ENCODE measurements around the gene SMPD3.

SMPD3 gene

DNA sequence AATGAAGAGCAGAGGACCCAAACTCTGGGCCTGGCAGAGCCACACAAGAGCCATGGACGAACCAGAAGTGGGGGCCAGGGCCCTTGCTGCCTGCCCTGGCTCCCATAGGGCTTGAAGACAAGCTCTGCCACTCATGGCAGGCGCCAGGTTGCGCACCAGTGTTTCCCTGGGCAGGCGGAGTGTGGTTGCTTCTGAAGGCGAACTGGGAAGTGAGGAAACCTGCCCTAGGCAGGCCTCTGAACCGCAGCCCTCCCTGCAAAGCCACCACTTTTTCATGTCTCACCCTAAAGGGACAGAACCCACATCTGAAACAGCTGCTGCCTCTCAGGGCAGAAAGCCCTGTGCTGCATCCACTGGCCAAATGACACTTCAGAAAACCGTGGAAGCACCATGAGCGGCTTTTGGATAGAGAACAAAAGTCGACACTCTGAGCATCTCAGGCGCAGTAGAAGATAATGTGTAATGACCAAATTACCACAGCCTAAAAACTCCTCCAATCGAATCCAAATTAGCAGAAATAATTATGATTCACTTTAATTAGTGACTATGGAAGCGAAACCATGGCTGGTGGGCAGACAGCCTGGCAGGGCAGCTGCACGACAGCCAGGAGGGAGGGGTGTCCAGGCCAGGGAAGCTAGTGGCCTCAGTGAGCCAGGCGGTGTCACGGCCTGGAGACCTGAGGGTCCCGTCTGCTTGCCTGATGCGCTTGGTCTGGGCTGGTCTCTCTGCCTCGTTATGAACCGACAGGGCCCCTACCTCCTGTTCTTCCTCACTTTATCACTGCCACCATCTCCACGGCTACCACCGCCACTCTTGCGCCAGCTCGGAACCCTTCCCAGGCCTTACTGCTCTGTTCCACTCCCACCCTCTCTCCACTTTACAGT is 78.4 kb downstream of the SMPD3 start:
- DNase-seq (ENCODE audit: low read depth in 2 of 2), result no peak

DNA sequence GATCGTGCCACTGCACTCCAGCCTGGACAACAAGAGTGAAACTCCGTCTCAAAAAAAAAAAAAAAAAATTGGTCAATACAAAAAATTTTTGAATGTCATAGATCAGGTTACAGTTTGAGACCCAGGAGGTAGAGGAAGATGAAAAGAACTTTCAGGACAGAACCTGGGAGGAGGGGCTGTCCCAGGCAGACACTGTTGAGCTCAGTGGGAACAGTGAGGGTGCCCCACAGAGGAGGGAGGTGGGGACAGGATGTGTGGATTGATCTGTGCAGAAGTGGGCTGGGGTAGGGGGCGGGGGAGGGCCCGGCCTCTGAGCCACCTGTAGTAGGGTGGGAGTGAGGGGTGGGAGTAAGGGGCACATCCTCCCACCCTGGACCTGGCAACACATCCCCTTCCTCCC is 79.1 kb downstream of the SMPD3 start:
- no peak for DNase-seq (ENCODE audit: low read depth in 2 of 2)

DNA sequence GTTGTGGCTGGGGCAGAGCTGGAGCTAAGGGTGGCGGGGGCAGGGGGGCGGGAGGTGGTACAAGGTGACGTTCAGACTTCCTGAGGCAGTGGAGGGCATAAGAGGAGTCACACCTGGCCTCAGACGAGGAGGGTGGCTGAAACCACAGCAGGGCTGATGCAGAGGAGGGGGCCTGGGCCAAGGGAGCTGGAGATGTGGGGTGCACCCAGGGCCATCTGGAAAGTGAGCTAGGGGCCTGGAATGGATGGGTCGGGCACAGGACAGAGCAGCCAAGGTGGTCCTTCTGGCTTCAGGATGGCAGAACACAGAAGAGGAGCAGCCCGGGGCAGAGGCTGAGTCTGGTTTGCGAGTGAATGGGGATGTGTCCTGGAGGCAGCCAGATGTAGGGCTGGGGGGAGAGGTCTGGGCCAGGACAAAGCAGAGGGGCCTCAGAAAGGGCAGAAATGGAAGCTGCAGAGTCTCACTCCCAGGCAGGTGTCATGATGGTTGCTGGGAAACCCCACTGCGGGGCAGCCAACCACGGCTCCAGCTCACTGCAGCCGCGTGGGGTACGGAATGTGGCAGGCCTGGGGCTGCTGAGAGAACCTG is 79.9 kb downstream of the SMPD3 start:
- DNase-seq (ENCODE audit: low read depth in 2 of 2), result no peak

DNA sequence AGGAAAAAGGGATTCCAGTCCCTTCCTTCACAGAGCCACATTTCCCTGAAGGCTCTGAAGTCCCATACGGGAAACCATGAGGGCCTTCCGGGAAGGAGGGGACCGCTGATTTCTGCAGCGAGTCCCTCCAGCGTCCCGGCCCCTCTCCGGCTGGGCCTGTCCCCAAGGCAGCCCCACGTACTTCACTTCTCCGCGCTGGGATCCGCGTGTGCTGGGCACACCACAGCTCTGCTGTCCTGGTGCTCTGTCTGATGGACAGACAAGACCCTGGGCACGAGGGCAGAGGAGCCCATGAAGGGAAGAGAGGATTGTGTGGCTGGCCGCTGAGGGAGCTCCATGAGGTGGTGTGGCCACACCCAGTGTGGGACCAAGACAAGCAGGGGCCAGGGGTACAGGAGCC is 80.4 kb downstream of the SMPD3 start:
- no peak for DNase-seq (ENCODE audit: low read depth in 2 of 2)

DNA sequence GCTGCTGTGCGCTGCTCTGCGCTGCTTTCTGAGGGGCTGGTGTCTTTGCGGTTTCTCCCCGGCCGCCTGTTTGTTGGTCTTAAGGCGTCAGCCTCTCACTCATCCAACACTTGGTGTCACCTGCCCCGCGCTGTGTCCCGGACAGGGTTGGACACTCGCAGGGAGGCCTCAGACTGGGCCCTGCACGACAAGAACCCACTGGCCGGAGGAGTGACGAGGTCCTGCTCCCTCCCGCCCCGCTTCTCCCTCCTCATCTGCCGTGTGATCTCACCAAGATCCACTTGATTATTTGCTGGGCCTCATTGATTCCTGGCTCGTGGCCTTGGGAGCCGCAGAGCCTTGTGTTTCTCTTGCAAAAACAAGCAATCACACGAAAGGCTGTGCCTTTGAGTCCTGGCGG is 80.9 kb downstream of the SMPD3 start:
- no peak for DNase-seq (ENCODE audit: low read depth in 2 of 2)

DNA sequence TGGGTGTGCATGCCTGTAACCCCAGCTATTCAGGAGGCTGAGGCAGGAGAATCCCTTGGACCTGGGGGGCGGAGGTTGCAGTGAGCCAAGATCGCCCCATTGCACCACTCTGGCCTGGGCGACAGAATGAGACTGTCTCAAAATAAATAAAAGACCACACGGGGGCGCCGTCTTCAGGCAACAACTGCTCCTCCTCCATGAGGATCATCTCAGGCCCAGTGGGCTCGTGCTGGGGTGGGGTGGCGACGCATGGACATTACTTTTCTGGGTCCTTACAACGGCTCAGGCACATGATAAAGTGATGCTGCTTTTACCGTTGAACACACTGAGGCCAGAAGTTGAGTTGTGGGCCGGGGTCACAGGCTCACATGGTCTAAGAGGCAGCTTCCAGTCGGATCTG is 81.3 kb downstream of the SMPD3 start:
- no peak for DNase-seq (ENCODE audit: low read depth in 2 of 2)

DNA sequence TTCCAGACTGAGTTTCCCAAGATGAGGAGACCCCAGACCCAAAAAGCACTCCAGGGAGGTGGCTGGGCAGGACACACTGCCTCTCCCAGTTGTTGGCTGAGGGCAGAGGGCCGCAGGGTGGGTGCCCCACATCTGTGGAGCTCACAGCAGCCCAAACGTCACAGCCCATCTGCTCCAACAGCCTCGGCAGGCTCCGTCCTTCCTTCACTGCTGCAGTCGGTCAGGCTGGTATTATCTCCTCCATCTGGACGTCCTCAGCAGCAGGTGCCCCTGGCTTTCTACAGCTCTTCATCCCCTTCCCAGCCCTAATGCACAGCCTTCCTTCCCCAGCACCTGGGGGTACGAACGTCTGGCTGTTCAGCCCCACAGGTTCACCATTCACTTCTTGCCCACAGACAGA is 82.2 kb downstream of the SMPD3 start:
- DNase-seq (ENCODE audit: low read depth in 2 of 2), result no peak

DNA sequence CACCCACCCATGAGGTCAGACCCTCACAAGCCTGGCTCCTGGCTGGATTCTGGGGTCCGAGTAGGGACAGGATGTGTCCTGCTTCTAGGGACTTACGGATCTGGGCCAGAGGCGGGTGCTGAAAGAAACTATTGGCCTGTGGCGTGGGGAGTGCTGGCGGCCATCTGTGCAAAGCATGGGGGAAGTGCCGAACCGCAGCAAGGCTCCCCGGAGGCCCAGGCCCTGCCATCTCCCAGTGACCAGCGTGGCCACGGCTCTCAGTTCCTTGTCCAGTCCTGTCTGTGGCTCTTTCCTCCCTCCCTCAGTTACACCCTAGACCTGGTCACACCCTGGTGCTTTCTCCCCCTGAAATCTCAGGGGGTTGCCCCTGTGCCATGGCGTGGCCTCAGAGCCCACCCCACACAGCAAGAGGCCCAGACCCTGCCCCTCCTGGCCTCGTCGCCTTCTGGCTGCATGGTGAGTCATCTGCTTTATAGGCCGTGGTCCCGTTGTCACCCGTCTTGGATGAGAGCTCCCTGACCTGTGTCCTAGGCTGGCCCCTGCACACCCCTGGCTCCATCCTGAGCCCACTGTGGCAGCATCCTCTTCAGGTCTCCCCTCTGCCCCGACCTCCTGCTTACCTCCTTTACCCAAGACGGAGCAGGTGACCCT is 83.0 kb downstream of the SMPD3 start:
- no peak for DNase-seq (ENCODE audit: low read depth in 2 of 2)

DNA sequence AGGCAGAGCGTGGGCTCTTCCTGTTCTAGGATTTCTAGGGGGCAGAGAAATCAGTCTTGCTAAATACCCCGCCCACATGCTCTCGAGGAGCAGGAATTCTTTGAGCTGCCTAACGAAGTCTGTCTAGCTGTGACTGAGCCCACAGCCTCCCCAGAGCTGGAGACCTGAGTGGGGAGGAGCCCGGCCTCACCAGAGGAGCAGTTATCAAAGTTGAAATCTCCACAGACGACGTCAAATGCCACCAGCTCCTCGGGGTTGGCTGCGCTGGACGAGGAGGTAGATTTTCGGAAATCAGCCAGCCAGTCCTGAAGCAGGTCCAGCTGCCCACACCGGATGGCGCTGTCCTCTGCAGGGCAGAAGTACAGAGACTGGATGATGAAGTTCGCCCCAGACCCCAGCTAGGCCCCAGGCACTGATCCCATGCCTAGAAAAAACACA is 83.7 kb downstream of the SMPD3 start:
- DNase-seq (ENCODE audit: low read depth in 2 of 2), result no peak

DNA sequence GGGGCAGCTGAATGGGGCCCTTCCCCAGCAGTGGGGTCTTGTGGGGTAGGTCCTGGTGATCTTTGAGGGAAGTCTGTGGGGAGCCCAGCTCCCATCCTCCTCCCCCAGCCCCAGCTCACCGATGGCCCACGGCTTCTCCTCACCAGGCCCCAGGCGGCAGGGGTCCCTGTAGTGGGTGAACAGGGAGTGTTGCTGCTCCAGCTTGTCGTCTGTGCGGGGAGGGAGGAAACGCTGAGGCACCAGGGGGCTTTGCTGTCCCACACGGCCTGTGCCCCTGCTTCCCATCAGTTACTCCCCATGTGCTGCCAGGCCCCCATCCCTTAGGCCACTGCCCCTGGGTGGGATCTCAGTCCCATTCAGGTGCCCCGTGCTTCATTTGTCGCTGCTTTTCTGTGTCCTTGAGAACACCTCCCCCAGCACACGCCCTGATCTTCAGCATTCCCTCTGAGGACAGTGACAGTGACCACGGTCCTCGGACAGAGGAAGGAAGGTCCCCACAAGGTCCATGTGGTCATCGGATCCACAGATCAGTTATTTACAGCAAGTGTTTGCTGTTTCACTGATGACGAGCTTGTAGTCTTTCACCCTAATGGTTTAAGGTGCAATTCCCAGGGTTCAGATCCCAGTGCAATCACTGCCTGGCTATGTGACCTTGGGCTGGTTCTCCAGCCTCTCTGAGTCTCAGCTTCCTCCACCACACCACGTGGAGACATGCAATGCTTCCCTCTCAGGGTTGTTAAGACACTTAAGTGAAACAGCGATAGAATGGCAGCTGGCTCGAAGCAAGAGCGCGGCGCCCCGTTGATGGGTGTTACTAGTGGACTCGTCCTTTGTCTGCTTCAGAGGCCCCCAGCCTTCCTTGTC is 84.4 kb downstream of the SMPD3 start:
- DNase-seq (ENCODE audit: low read depth in 2 of 2), result no peak

DNA sequence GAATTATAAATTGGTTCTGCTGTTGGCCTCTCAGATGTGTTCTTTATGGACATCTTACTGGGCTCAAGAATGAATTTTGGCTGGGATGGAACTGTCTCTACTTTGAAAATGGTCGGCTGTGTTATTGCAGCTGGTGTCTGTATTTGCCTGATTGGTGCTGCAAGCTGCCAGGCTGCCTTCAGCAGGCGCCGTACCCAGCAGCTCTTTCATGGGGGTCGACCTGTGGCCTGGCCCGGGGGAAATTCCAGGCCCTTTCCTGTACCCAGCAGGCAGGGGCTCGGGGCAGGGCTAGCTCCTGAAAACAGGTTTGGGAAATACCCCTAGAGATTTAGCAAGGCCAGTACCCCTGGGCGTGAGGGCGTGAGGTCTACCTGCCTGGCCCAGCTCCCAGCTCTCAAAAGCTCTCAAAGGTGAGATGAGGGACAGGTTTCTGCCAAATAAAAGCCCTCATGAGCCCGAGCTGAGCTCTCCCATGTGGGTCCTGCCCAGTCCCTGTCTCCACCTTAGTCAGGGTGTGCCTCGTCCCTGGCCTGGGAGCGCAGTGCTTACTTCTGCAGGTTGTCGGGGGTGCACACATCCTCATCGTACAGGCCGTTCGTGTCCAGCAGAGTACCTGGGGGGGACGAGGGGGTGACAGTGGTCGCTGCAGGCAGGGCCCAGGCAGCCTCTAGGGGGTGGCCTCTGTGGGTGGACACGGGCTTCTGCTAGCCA is 85.2 kb downstream of the SMPD3 start:
- DNase-seq (ENCODE audit: low read depth in 2 of 2), result no peak

DNA sequence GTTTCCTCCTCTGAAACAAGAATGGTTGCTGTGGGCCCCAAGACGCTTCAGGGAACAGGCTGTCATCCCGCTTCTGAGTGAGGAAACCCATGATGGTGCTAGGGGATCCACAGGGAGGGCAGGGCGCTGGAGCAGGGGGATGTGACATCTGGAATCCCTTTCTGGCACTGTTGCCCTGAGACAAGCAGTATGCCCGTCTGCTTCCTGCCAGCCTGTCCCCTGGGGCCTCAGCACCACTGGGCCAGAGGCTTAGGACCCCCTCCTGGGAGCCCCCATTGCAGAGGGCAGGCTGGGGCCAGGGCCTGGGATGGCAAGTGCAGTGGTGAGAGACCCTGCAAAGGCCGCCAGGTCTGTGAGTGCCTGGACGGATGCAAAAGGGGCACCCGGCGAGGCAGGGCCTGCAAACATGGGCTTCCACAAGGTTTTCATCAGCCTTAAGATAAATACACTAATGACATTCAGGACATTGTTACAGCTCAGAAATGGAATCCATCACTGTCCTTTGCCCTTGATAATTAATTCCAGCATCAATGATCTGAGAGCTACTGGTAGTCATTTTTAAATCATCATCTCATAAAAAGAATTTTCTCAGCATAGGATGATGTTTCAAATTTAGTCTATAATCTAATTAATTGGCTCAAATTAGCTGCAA is 85.9 kb downstream of the SMPD3 start:
- DNase-seq (ENCODE audit: low read depth in 2 of 2), result no peak

DNA sequence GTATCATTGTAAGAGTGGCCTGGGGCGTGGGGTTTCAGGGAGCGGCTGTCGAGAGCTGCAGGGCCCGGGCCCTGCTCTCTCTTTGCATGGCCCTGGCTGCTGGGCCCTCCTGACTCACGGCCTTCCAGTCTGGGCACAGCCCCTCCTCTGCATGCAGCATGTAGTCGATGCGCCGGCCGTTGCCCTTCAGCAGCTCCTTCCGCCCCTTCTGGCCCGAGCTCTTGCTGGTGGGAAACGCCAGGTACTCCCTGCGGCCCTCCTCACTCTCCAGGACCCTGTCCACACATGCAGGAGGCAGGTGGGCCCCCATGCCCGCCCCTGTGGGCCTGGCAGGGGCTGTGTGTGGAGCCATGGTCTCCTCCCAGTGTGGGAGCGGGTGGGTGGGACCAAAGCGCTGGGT is 86.8 kb downstream of the SMPD3 start:
- DNase-seq (ENCODE audit: low read depth in 2 of 2), result no peak

DNA sequence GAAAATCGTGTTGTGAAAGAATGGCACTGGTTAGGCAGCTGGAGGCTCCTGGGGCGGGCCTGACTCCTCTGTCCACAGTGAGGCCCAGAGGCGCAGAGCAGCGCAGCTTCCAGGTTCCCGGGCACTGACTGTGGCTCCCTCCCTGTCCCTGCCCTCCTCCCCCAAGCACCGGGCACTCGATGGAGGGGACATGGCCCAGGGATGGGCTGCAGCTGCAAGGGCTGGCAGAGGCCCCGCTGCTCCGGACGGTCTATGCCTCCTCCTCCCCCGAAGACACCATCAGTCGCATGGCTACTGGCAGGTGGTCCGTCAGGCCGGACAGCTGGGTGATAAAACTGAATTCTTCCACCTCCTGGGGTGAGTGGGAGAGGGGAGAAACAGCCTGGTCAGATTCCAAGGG is 87.4 kb downstream of the SMPD3 start:
- DNase-seq (ENCODE audit: low read depth in 2 of 2), result no peak

DNA sequence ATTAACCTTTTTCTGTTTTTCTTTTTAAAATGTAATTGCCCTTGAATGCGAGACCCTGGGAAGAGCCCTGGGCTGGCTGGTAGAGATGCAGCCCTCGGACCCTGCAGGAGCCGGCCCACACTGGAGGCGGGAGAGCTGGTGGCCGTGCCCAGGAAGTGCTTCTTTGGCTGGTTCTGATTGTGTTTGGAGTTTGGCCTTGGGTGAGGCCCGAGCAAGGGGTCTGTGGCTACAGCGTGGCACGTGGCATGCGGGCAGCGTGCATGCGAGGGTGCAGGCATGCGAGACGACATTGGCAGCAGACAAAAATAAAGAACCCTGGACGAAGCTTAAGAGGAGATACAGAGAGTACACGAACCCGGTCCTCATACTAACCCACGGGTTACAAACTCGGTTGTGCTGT is 87.8 kb downstream of the SMPD3 start:
- no peak for DNase-seq (ENCODE audit: low read depth in 2 of 2)

DNA sequence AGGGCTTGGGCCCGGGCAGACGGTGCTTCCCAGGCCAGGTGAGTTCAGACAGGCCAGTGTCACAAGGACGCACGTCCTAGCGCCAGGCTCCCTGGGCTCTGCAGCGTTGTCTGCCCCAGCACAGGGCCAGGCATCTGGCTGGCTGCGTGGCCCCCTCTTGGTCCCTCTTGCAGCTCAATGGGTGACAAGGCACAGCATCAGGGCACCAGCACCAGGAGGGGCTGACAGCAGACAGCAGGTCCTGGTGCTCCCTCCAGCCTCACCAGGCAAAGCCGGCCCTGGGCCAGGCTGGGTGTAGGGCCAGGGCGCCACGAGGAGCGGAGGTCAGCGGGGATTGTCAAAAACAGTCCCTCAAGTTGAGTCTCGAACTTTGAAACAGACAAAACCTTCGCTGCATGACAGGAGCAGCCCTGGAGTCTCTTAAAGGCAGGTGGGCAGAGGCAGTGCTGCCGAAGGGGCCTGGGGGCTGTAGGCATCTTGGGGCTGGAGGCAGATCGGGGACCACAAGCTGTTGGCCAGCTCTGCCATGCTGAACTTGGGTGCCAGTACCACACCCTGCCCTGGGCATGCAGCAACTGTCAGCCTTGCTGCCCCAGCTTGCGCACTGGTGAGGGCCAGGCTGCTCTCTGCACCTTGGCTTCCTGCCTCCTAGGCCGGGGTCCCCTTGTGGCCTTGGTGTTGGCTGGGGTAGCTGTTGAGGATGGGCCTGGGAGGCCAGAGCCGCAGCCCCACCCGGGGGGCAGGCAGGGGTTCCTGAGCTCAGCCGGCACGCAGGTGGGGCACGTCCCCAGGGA is 88.7 kb downstream of the SMPD3 start:
- no peak for DNase-seq (ENCODE audit: low read depth in 2 of 2)

DNA sequence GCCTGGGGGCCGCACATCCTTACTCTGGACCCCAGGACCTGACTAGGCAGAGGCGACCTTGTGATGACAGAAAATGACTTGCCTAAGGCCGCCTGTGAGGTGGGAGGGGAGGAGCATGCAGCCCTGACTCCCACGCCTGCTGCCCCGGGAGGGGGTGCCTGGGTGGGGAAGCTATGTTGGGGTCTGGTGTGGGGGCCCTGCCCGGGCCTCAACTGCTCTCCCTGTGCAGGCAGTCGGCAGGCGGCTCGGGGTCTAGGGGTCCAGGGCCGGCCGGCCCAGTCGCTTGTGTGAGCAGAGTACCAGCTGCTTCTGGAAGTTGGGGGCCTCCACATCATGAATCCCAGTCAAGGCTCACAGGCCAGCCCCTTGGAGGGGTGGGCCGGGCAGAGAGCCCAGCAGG is 89.4 kb downstream of the SMPD3 start:
- DNase-seq (ENCODE audit: low read depth in 2 of 2), result no peak

DNA sequence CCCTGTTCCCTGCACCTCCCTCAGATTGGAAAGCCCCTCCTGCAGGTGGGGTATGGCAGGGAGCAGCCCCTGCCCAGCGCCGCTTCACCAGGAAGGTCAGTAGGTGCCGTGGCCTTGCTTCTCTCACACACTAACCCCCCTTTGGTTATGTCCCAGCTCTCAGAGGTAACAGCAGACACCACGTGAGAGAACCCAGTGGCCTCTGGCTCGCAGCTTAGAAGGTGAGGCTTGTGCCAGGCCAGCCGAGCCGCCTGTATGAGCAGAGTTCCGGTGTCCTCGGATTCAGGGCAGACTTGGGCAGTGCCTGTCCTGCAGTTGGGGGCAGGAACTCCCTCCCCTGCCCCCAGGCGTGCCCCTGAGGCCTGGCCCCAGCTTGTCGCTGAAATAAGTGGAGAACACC is 90.4 kb downstream of the SMPD3 start:
- DNase-seq (ENCODE audit: low read depth in 2 of 2), result no peak

DNA sequence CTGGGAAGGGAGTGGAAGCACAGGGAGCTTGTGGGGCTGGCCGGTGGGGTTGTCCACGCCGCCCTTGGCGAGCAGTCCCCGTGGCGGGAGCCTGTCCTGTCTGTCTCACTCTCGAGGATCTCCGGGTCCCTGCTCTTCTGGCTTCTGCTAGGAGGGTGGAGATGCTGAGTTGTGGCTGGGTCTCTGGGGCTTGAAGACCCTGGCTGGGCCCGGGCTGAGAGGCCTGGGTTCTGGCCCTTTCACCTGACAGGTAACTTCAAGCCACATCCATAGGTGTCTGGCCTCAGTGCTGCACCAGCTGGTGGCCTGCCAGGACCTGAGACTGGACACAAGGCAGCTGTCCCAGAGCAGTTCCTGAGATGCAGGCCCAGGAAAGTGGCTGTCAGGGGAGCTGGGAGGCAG is 90.8 kb downstream of the SMPD3 start:
- no peak for DNase-seq (ENCODE audit: low read depth in 2 of 2)

DNA sequence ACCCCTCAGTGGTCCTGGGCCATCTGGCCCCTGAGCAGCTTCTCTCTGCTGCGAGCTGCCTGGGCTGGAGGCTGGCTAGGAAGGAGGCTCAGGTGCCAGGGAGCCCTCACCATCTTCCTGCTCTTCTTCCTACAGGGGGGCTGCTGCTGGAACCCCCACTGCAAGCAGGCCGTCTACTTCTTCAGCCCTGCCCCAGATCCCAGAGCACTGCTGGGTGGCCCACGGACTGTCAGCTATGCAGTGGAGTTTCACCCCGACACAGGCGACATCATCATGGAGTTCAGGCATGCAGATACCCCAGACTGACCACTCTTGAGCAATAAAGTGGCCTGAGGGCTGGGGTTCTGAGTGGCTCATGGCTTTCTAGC is 91.4 kb downstream of the SMPD3 start:
- DNase-seq (ENCODE audit: low read depth in 2 of 2), result no peak

Data from stimulated activated CD8-positive, alpha-beta memory T cell treated with anti-CD3 and anti-CD28 coated beads, Interleukin-2, amount 100 ng/mL, for 1 hour (primary cell).